Activated CD8-positive, alpha-beta memory T cell treated with anti-CD3 and anti-CD28 coated beads for 36 hours (primary cell): ENCODE data around the gene PPIC. TPM values are rescaled to one million over a fixed set of nuclear protein-coding genes. Genes with fewer than 3 reads are reported as not detected.

Source experiments
- total RNA-seq, 2 experiments: library from RNA; stranded (reverse); gene quantifications; one replicate each; pipeline ENCODE4 v1.2.3, GENCODE V29; 2021

The PPIC gene
- total RNA-seq, 2 experiments from 2014 or later, result not detected

Other genes starting within 250 kb of the PPIC start
- gene SNX24, start 191.1 kb downstream of the PPIC start, total RNA-seq, result 1 to 10 TPM; 3.0 to 3.4 TPM
- not detected for gene PRDM6, start 52.5 kb upstream of the PPIC start, total RNA-seq